Testis (tissue), 3 donors: ENCODE measurements around the gene ZNF768. TPM values are rescaled to one million over a fixed set of nuclear protein-coding genes. Genes with fewer than 3 reads are reported as not detected.
A peak's percentile ranks its signal among the peaks of the same experiment; 100 is the strongest.

Experiments
- DNase-seq: peaks from one replicate; pipeline ENCODE4 v3.0.0-alpha.2; 2019
- H3K27ac ChIP-seq, 2 donors: fragments of 200-600 bp; sonication (generic); one replicate each; pipeline ENCODE4 v1.5.1; 2019
- H3K27me3 ChIP-seq: fragments of 200-600 bp; sonication (generic); one replicate; pipeline ENCODE4 v1.5.1; 2019
- H3K36me3 ChIP-seq: fragments of 200-600 bp; sonication (generic); one replicate; pipeline ENCODE4 v1.5.1; 2017; ENCODE audit warnings: low read depth; ENCODE audit errors: missing control alignments
- H3K4me1 ChIP-seq: fragments of 200-600 bp; sonication (generic); one replicate; pipeline ENCODE4 v1.5.1; 2019
- H3K4me3 ChIP-seq, 2 donors: fragments of 200-600 bp; sonication (generic); one replicate each; pipeline ENCODE4 v1.5.1; 2017 to 2019
- H3K9me3 ChIP-seq: fragments of 200-600 bp; sonication (generic); one replicate; pipeline ENCODE4 v1.5.1; 2017
- CTCF ChIP-seq, 3 experiments: fragments of 450-650 bp in 2 of 3; fragments of 200-600 bp in 1 of 3; sonication (generic) in 1 of 3; IDR thresholded peaks; one replicate each; pipeline ENCODE4 v1.5.1; 2016 to 2019; ENCODE audit warnings: antibody characterized with exemption in 3 of 3, mild to moderate bottlenecking in 2 of 3, moderate library complexity in 1 of 3
- POLR2A ChIP-seq: fragments of 450-650 bp; IDR thresholded peaks from one replicate; pipeline ENCODE4 v1.6.1; 2017; ENCODE audit warnings: antibody characterized with exemption, mild to moderate bottlenecking, moderate library complexity
- WGBS, 2 donors: methylation state at CpG; one replicate each; pipeline ENCODE4 v1.1.5; 2018; 5-methylcytosine and 5-hydroxymethylcytosine counted together
- intact Hi-C: fragments of 100-400 bp; cut with DNase I; formaldehyde crosslinking; loops from one replicate; pipeline ENCODE4 v1.15.1; 2023; ENCODE audit warnings: low total_unique reads
- polyA plus RNA-seq: library from polyadenylated mRNA; stranded (reverse); fragments of 350-450 nt; fragmentation: Illumina TruSeq; extraction: RNeasy Lipid Tissue Mini Kit (QIAGEN cat#74804); gene quantifications from one replicate; pipeline ENCODE4 v1.2.3, GENCODE V29; 2014; ENCODE audit warnings: low read depth, low replicate concordance; ENCODE audit not compliant: insufficient read depth
- total RNA-seq, 2 donors: library from RNA; depleted of rRNA; stranded (reverse); fragments of >200 nt; gene quantifications; one replicate each; pipeline ENCODE4 v1.2.3, GENCODE V29; 2016

Gene ZNF768
- total and polyA plus RNA-seq, 3 donors from 2014 or later = 52.2 to 64.3 (median 52.3) TPM

GRCh38 chr16:30556125-30556473 lies 29.7 kb upstream of the ZNF768 start:
- intact Hi-C loops = no loop called here
- peaks cover 13% of the 10 kb centered on the region for H3K4me1 ChIP-seq
- DNase-seq = no peak
- no peaks in the 10 kb centered on the region for H3K27me3 ChIP-seq
- 32 to 41% methylated on average over 9 to 10 of the region's 10 CpGs for WGBS, 2 donors
- H3K27ac ChIP-seq = no peak overlapping the region
- H3K9me3 ChIP-seq = no peaks in the 10 kb centered on the region
- TF ChIP-seq POLR2A (no peak), CTCF (IDR thresholded peaks at IDR 0.05) (no peak)
- H3K36me3 ChIP-seq = no peaks in the 10 kb centered on the region
- H3K4me3 ChIP-seq = peak overlapping the region in 1 of 2 donors; percentile 22

GRCh38 chr16:30555315-30556124 lies 29.2 kb upstream of the ZNF768 start:
- H3K27ac ChIP-seq = no peak overlapping the region
- H3K4me1 ChIP-seq = peaks cover 10% of the 10 kb centered on the region
- H3K4me3 ChIP-seq = peak overlapping the region in 1 of 2 donors; percentile 22
- 40 to 86% methylated on average over 16 to 66 of the region's 69 CpGs for WGBS, 2 donors
- no peak for DNase-seq
- no peaks in the 10 kb centered on the region for H3K9me3 ChIP-seq
- TF ChIP-seq CTCF (IDR thresholded peaks at IDR 0.05) (no peak), POLR2A (no peak)
- no peaks in the 10 kb centered on the region for H3K36me3 ChIP-seq
- H3K27me3 ChIP-seq = no peaks in the 10 kb centered on the region
- intact Hi-C loops = no loop called here

- H3K9me3 ChIP-seq = no peaks in the 10 kb centered on the region
- intact Hi-C loops = no loop called here
- no peaks in the 10 kb centered on the region for H3K27me3 ChIP-seq
- no peak for TF ChIP-seq CTCF (IDR thresholded peaks at IDR 0.05)
- TF ChIP-seq POLR2A = no peak
- DNase-seq = no peak
- H3K36me3 ChIP-seq = no peaks in the 10 kb centered on the region
- H3K27ac ChIP-seq = no peak overlapping the region
- WGBS, 2 donors = 77 to 82% methylated on average over 10 to 12 of the region's 18 CpGs
- peak overlapping the region in 1 of 2 donors; percentile 22 for H3K4me3 ChIP-seq
- peaks cover 10% of the 10 kb centered on the region for H3K4me1 ChIP-seq
Observed at GRCh38 chr16:30554557-30555314, 28.4 kb upstream of the ZNF768 start.

- no peaks in the 10 kb centered on the region for H3K27me3 ChIP-seq
- H3K27ac ChIP-seq = no peak overlapping the region
- H3K36me3 ChIP-seq = no peaks in the 10 kb centered on the region
- H3K4me3 ChIP-seq = no peak overlapping the region
- peaks cover 10% of the 10 kb centered on the region for H3K4me1 ChIP-seq
- intact Hi-C loops = no loop called here
- H3K9me3 ChIP-seq = no peaks in the 10 kb centered on the region
- WGBS, 2 donors = 88 to 93% methylated on average over 2 of the region's 2 CpGs
- no peak for TF ChIP-seq POLR2A
- no peak for TF ChIP-seq CTCF (IDR thresholded peaks at IDR 0.05)
- DNase-seq = no peak
Observed at GRCh38 chr16:30553393-30553899, 27.1 kb upstream of the ZNF768 start.
